ENCODE measurements around the gene COL9A2.
A peak's percentile ranks its signal among the peaks of the same experiment; 100 is the strongest.
"Not testable (repeated sequence)": the region's sequence is repeated elsewhere in the genome, so short reads cannot be mapped to it uniquely, and the experiment has no call there.

COL9A2 gene

DNA sequence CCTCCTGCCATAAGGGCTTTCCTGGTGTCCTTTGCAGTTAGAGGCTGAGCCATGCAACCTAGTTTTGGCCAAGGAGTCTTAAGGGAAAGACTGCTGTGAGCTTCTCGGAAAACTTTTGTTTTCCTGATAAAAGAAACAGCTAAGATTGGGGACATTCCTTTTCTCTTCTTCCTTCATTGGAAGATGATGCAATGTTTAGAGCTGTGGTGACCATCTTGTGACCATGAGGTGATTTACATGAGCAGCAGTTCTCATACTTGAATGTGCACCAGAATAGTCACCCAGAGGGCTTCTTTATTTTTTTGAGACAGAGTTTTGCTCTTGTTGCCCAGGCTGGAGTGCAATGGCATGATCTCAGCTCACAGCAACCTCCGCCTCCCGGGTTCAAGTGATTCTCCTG lies 36.0 kb upstream of the COL9A2 start:
- no peaks in the 10 kb centered on the region for H4K20me1 ChIP-seq (ENCODE audit: insufficient read depth)
- H3K4me3 ChIP-seq (IDR thresholded peaks at IDR 0.05; ENCODE audit: insufficient read depth, low read depth, low read length), result no peak overlapping the region
- H3K36me3 ChIP-seq (ENCODE audit: insufficient read depth), result no peaks in the 10 kb centered on the region
- H3K27me3 ChIP-seq (ENCODE audit: insufficient read depth, low read depth), result no peaks in the 10 kb centered on the region
- H3K27ac ChIP-seq, result no peak overlapping the region
- H3K4me2 ChIP-seq, result no peak overlapping the region
- no peak overlapping the region for H2AFZ ChIP-seq (ENCODE audit: low read depth)
- H3K79me2 ChIP-seq (ENCODE audit: insufficient read depth, low read depth), result no peaks in the 10 kb centered on the region
- TF ChIP-seq, protein P1, sequence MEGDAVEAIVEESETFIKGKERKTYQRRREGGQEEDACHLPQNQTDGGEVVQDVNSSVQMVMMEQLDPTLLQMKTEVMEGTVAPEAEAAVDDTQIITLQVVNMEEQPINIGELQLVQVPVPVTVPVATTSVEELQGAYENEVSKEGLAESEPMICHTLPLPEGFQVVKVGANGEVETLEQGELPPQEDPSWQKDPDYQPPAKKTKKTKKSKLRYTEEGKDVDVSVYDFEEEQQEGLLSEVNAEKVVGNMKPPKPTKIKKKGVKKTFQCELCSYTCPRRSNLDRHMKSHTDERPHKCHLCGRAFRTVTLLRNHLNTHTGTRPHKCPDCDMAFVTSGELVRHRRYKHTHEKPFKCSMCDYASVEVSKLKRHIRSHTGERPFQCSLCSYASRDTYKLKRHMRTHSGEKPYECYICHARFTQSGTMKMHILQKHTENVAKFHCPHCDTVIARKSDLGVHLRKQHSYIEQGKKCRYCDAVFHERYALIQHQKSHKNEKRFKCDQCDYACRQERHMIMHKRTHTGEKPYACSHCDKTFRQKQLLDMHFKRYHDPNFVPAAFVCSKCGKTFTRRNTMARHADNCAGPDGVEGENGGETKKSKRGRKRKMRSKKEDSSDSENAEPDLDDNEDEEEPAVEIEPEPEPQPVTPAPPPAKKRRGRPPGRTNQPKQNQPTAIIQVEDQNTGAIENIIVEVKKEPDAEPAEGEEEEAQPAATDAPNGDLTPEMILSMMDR (conservative IDR thresholded peaks at IDR 0.05; ENCODE audit: low read depth, low read length), result no peak
- no peaks in the 10 kb centered on the region for H3K4me1 ChIP-seq (ENCODE audit: low read depth, poor library complexity, severe bottlenecking)
- no peak overlapping the region for H3K9ac ChIP-seq

DNA sequence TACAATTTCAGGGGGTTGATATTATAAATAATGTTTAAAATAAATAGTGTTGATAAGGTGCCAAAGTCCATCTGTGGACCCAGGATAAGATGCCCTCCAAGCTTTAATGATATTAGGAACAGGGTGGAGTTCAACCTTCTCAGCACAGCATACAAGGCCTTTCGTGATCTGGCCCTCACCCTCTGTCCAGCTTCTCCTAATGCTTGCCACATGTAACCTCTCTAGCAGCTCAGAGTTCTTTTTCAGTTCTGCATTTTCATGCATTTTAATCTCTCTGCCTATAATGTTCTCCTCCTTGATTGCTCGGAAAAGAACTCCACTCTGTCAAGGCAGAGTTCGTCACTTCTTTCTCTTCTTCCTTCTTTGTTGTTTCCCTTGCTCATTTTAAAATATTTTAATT lies 35.0 kb upstream of the COL9A2 start:
- H3K27me3 ChIP-seq (ENCODE audit: insufficient read depth, low read depth), result no peaks in the 10 kb centered on the region
- H3K79me2 ChIP-seq (ENCODE audit: insufficient read depth, low read depth), result no peaks in the 10 kb centered on the region
- H3K27ac ChIP-seq, result no peak overlapping the region
- no peak overlapping the region for H2AFZ ChIP-seq (ENCODE audit: low read depth)
- H4K20me1 ChIP-seq (ENCODE audit: insufficient read depth), result no peaks in the 10 kb centered on the region
- H3K9ac ChIP-seq, result no peak overlapping the region
- H3K4me1 ChIP-seq (ENCODE audit: low read depth, poor library complexity, severe bottlenecking), result no peaks in the 10 kb centered on the region
- no peaks in the 10 kb centered on the region for H3K36me3 ChIP-seq (ENCODE audit: insufficient read depth)
- TF ChIP-seq, protein P1 (conservative IDR thresholded peaks at IDR 0.05; ENCODE audit: low read depth, low read length), result no peak
- no peak overlapping the region for H3K4me2 ChIP-seq
- no peak overlapping the region for H3K4me3 ChIP-seq (IDR thresholded peaks at IDR 0.05; ENCODE audit: insufficient read depth, low read depth, low read length)

DNA sequence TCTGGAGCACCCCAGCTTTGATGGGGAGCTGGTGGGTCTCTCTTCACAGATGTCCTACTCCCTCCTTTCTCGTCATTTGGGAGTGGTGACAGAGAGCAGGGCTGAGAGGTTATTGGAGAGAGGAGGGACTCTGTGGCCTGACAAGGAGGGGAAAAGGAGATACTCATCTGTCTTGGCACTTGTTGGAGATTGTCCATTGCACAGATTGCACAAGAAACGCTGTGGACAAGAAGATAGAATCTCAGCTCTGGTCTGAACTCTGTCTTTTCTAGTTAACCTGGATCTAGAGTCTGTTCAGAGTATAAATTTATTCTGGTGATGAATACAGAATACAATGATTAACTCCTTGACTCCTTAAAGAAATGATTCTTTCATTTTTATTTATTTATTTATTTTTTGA lies 34.0 kb upstream of the COL9A2 start:
- Histone ChIP-seq H3K27me3 (ENCODE audit: insufficient read depth, low read depth) (no peaks in the 10 kb centered on the region), H4K20me1 (ENCODE audit: insufficient read depth) (no peaks in the 10 kb centered on the region), H3K36me3 (ENCODE audit: insufficient read depth) (no peaks in the 10 kb centered on the region), H3K9ac (no peak overlapping the region), H3K4me3 (IDR thresholded peaks at IDR 0.05; ENCODE audit: insufficient read depth, low read depth, low read length) (no peak overlapping the region), H3K27ac (no peak overlapping the region), H2AFZ (ENCODE audit: low read depth) (no peak overlapping the region), H3K4me2 (no peak overlapping the region), H3K79me2 (ENCODE audit: insufficient read depth, low read depth) (no peaks in the 10 kb centered on the region), H3K4me1 (ENCODE audit: low read depth, poor library complexity, severe bottlenecking) (no peaks in the 10 kb centered on the region)
- TF ChIP-seq, protein P1 (conservative IDR thresholded peaks at IDR 0.05; ENCODE audit: low read depth, low read length), result no peak

DNA sequence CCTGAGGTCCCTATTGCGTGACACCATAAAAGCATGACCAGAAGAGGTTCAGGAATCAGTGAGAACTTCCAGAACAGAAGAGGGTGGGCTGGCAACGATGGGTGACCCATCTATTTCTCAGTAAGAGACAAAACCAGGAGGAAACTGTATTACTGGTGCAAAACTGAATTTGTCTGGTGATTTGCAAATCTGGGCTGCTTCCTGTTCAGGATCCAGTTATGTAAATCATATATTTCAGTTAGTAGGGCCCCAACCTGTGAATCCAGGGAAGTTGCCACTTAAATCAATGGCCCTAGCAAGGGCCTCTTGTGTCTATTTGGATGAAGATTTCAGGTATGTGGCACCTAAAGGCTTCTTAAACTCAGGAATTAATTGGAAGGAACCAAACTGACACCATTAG lies 33.3 kb upstream of the COL9A2 start:
- Histone ChIP-seq H3K9ac (no peak overlapping the region), H3K4me1 (ENCODE audit: low read depth, poor library complexity, severe bottlenecking) (no peaks in the 10 kb centered on the region), H3K27ac (no peak overlapping the region), H4K20me1 (ENCODE audit: insufficient read depth) (no peaks in the 10 kb centered on the region), H3K79me2 (ENCODE audit: insufficient read depth, low read depth) (no peaks in the 10 kb centered on the region), H2AFZ (ENCODE audit: low read depth) (no peak overlapping the region), H3K36me3 (ENCODE audit: insufficient read depth) (no peaks in the 10 kb centered on the region), H3K4me3 (IDR thresholded peaks at IDR 0.05; ENCODE audit: insufficient read depth, low read depth, low read length) (no peak overlapping the region), H3K4me2 (no peak overlapping the region), H3K27me3 (ENCODE audit: insufficient read depth, low read depth) (no peaks in the 10 kb centered on the region)
- TF ChIP-seq, protein P1 (conservative IDR thresholded peaks at IDR 0.05; ENCODE audit: low read depth, low read length), result no peak

DNA sequence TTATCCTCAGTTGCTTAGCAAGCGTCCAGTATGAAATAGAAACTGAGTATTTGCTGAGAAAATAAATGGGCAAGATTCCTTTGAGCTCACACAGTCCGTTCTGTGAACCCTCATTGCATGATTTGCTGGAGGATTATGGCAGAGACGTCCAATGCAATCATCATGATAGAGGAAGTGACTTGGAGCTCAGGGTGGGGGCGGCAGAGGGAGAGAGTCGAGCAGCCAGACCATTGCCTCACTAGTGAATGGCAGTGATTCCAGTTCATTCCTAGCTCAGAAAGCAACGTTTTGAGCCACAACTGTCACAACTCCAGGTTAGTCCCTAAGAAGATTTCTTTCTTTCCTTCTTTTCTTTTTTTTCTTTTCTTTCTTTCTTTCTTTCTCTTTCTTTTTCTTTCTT lies 27.5 kb upstream of the COL9A2 start:
- Histone ChIP-seq H3K27ac (no peak overlapping the region), H3K9ac (no peak overlapping the region), H3K4me2 (no peak overlapping the region), H4K20me1 (ENCODE audit: insufficient read depth) (no peaks in the 10 kb centered on the region), H2AFZ (ENCODE audit: low read depth) (no peak overlapping the region), H3K4me1 (ENCODE audit: low read depth, poor library complexity, severe bottlenecking) (peaks cover 5% of the 10 kb centered on the region), H3K36me3 (ENCODE audit: insufficient read depth) (no peaks in the 10 kb centered on the region), H3K4me3 (IDR thresholded peaks at IDR 0.05; ENCODE audit: insufficient read depth, low read depth, low read length) (no peak overlapping the region), H3K27me3 (ENCODE audit: insufficient read depth, low read depth) (no peaks in the 10 kb centered on the region), H3K79me2 (ENCODE audit: insufficient read depth, low read depth) (no peaks in the 10 kb centered on the region)
- TF ChIP-seq, protein P1 (conservative IDR thresholded peaks at IDR 0.05; ENCODE audit: low read depth, low read length), result no peak

DNA sequence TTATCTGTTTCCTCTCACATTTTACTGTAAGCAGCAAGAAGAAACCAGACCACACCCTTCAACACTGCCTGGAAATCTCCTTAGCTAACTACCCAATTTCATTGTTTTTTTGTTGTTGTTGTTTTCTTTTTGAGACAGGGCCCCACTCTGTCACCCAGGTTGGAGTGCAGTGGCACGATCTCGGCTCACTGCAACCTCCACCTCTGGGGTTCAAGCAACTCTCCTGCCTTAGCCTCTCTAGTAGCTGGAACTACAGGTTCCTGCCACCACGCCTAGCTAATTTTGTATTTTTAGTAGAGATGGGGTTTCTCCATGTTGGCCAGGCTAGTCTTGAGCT lies 25.3 kb upstream of the COL9A2 start:
- H3K79me2 ChIP-seq (ENCODE audit: insufficient read depth, low read depth); H3K4me1 ChIP-seq (ENCODE audit: low read depth, poor library complexity, severe bottlenecking); H3K9ac ChIP-seq; H3K4me3 ChIP-seq (IDR thresholded peaks at IDR 0.05; ENCODE audit: insufficient read depth, low read depth, low read length); H3K27me3 ChIP-seq (ENCODE audit: insufficient read depth, low read depth); H4K20me1 ChIP-seq (ENCODE audit: insufficient read depth); H3K27ac ChIP-seq; H3K36me3 ChIP-seq (ENCODE audit: insufficient read depth); H3K4me2 ChIP-seq: not testable (repeated sequence)
- peak overlapping the region; percentile 47; the same call in 1 of the 2 replicates for H2AFZ ChIP-seq (ENCODE audit: low read depth)
